ENCODE results near the gene ACTL7B. TPM values are rescaled to one million over a fixed set of nuclear protein-coding genes. Genes with fewer than 3 reads are reported as not detected.

The ACTL7B gene
- total and polyA plus RNA-seq, 2 of the 4 experiments (the other 2 are of a cell fraction): not detected

DNA sequence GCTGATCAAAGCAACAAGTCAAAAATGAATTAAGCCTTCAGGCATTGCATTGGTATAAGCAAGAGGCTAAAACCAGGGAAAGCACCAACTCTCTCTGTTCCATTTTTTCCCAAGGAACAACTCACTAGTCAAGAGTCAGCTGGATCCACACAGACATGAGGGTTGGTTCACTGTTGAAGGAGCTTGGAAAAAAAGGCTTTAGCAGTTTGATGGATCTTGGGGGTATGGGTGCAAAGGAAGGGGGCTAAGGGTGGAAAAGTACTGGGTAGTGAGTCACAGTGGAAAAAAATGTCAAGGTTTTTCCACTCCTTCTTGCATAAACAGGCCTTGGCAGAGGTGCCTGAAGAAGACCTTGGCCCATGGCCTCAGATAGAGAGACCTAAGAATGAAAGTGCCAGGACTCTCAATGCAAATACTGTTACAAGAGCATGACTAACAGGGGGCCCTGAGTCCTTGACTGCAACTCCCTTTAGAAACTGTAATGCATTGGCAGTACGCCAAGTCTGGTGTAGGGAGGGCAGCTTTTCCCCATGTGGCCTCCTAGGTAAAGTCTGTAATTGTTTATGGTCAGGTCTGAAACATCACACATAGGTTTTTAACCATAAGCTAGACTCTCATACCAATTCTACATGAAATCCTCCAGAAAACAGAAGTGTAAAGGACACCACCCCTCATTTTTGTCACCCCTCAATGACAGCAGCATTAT lies 30.0 kb upstream of the ACTL7B start:
- no peaks in the 10 kb centered on the region for H3K9me3 ChIP-seq (ENCODE audit: control insufficient read depth, insufficient read depth, low read length)
- ATAC-seq (ENCODE audit: low read depth): peak; percentile 71
- H3K4me3 ChIP-seq (ENCODE audit: insufficient read depth, low read depth, low read length): no peak overlapping the region
- dilution Hi-C loops (cut with HindIII; ENCODE audit: low sequenced_read_pairs, unreplicated experiment) (no loop called here), intact Hi-C loops (cut with micrococcal nuclease) (no loop called here), in situ Hi-C loops (cut with MboI; ENCODE audit: low sequenced_read_pairs) (no loop called here)
- no peak overlapping the region for H3K18ac ChIP-seq (ENCODE audit: low read depth, low read length)
- H2BK15ac ChIP-seq (ENCODE audit: low read depth, low read length): no peak overlapping the region
- no peak overlapping the region for H3K9ac ChIP-seq (ENCODE audit: low read depth, low read length)
- no peak overlapping the region for H3K4ac ChIP-seq (ENCODE audit: low read depth, low read length)
- no peak overlapping the region for H2BK120ac ChIP-seq (ENCODE audit: low read depth, low read length)
- no peaks in the 10 kb centered on the region for H4K20me1 ChIP-seq (ENCODE audit: insufficient read depth, low read length)
- no peak overlapping the region for H4K8ac ChIP-seq (ENCODE audit: low read depth in 2 of 2, low read length in 2 of 2)
- POLR2A ChIA-PET (ENCODE audit: unreplicated experiment): interaction anchor here (0.7 kb wide), 1 partner anchor 1471 kb away, joined by 3 read pairs; no protein-coding TSS in a partner anchor
- no peak overlapping the region for H2AFZ ChIP-seq (replicated peaks; ENCODE audit: low read length, poor library complexity)
- no peaks in the 10 kb centered on the region for H3K27me3 ChIP-seq (ENCODE audit: control insufficient read depth, insufficient read depth, low read length)
- H3K27ac ChIP-seq (ENCODE audit: insufficient read depth, low read length): no peak overlapping the region
- TF ChIP-seq ELK1 (IDR thresholded peaks at IDR 0.05; ENCODE audit: borderline replicate concordance, low read depth, low read length) (no peak), NFE2L2 (IDR thresholded peaks at IDR 0.05; ENCODE audit: low read depth, low read length) (no peak), MAZ (IDR thresholded peaks at IDR 0.05; ENCODE audit: borderline replicate concordance, low read depth, low read length) (no peak), CHD1 (IDR thresholded peaks at IDR 0.05; ENCODE audit: low read depth, low read length) (no peak), MAFK (IDR thresholded peaks at IDR 0.05; ENCODE audit: low read depth, low read length) (no peak), POLR2A (IDR thresholded peaks at IDR 0.05; ENCODE audit: low read depth, low read length) (no peak), SMC3 (IDR thresholded peaks at IDR 0.05; ENCODE audit: low read depth, low read length) (no peak), FOS (IDR thresholded peaks at IDR 0.05; ENCODE audit: low read depth, low read length) (no peak), RCOR1 (IDR thresholded peaks at IDR 0.05; ENCODE audit: insufficient replicate concordance, low read length) (no peak), CEBPB (IDR thresholded peaks at IDR 0.05; ENCODE audit: low read depth, low read length) (no peak), BHLHE40 (IDR thresholded peaks at IDR 0.05; ENCODE audit: low read depth, low read length) (no peak), MXI1 (IDR thresholded peaks at IDR 0.05; ENCODE audit: borderline replicate concordance, low read depth, low read length) (no peak), RFX5 (IDR thresholded peaks at IDR 0.05; ENCODE audit: low read depth, low read length) (no peak), RAD21 (IDR thresholded peaks at IDR 0.05; ENCODE audit: low read length) (no peak)
- TF ChIP-seq, protein P1, sequence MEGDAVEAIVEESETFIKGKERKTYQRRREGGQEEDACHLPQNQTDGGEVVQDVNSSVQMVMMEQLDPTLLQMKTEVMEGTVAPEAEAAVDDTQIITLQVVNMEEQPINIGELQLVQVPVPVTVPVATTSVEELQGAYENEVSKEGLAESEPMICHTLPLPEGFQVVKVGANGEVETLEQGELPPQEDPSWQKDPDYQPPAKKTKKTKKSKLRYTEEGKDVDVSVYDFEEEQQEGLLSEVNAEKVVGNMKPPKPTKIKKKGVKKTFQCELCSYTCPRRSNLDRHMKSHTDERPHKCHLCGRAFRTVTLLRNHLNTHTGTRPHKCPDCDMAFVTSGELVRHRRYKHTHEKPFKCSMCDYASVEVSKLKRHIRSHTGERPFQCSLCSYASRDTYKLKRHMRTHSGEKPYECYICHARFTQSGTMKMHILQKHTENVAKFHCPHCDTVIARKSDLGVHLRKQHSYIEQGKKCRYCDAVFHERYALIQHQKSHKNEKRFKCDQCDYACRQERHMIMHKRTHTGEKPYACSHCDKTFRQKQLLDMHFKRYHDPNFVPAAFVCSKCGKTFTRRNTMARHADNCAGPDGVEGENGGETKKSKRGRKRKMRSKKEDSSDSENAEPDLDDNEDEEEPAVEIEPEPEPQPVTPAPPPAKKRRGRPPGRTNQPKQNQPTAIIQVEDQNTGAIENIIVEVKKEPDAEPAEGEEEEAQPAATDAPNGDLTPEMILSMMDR (conservative IDR thresholded peaks at IDR 0.05; ENCODE audit: low read depth, low read length): no peak
- TF ChIP-seq, protein P2, sequence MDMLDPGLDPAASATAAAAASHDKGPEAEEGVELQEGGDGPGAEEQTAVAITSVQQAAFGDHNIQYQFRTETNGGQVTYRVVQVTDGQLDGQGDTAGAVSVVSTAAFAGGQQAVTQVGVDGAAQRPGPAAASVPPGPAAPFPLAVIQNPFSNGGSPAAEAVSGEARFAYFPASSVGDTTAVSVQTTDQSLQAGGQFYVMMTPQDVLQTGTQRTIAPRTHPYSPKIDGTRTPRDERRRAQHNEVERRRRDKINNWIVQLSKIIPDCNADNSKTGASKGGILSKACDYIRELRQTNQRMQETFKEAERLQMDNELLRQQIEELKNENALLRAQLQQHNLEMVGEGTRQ (IDR thresholded peaks at IDR 0.05; ENCODE audit: low read depth, low read length): no peak
- peak; percentile 84 for DNase-seq
- peaks cover 3% of the 10 kb centered on the region; the same call in 1 of the 2 replicates for H3K9me1 ChIP-seq (ENCODE audit: insufficient read depth, low read length)
- no peak overlapping the region for H2BK20ac ChIP-seq (ENCODE audit: low read depth, low read length)
- no TSS peak for BruUV-seq (replicated peaks)
- no peak overlapping the region for H2AK9ac ChIP-seq (replicated peaks; ENCODE audit: low read depth, low read length, poor library complexity)
- H4K5ac ChIP-seq (ENCODE audit: low read depth, low read length): no peak overlapping the region
- H3K56ac ChIP-seq (ENCODE audit: extremely low read depth, insufficient read depth, low read length): no peak overlapping the region
- peaks cover 11% of the 10 kb centered on the region for H3K36me3 ChIP-seq (ENCODE audit: control insufficient read depth, insufficient read depth, low read length)
- H3K79me1 ChIP-seq (ENCODE audit: low read depth in 1 of 2, low read length in 2 of 2): no peaks in the 10 kb centered on the region
- no CpG with 5 or more reads among the region's 1 CpG for WGBS, 2 experiments (ENCODE audit: extremely low coverage in 2 of 2, insufficient read length in 1 of 2)
- no peak overlapping the region for H3K23ac ChIP-seq (ENCODE audit: low read depth, low read length)
- H3K14ac ChIP-seq (replicated peaks; ENCODE audit: low read depth, low read length): no peak overlapping the region
- H4K91ac ChIP-seq (ENCODE audit: insufficient read depth, low read depth, low read length): no peak overlapping the region
- H2AK5ac ChIP-seq (ENCODE audit: low read depth, low read length): no peak overlapping the region
- H3K4me2 ChIP-seq (ENCODE audit: low read depth, low read length): no peak overlapping the region
- H2BK5ac ChIP-seq (ENCODE audit: low read depth, low read length, poor library complexity, severe bottlenecking): no peak overlapping the region
- H3K4me1 ChIP-seq (ENCODE audit: control insufficient read depth, insufficient read depth, low read length): peaks cover 2% of the 10 kb centered on the region; the same call in 1 of the 2 replicates
- CTCF ChIA-PET: no interaction called here

Measured in IMR-90 (cell line).